Activated CD8-positive, alpha-beta T cell treated with anti-CD3 and anti-CD28 coated beads, Interleukin-2, amount 10 ng/mL, durations not matched to agents 7 days and 5 days (primary cell): ENCODE results near the gene HOXA6. TPM values are rescaled to one million over a fixed set of nuclear protein-coding genes. Genes with fewer than 3 reads are reported as not detected.

Experiments used
- ATAC-seq: fragments of 150-1000 bp; cut with Tn5 transposase; one replicate; pipeline ENCODE4 v1.10.0; 2021; ENCODE audit warnings: moderate library complexity
- CTCF ChIA-PET: fragments of 350-600 bp; sonication (Branson Sonifier 250); formaldehyde crosslinking; loops from one replicate; lab custom pipeline; 2021; ENCODE audit warnings: antibody characterized with exemption; lab: Charles Lee
- POLR2A ChIA-PET: fragments of 350-600 bp; sonication (Branson Sonifier 250); formaldehyde crosslinking; loops from one replicate; lab custom pipeline; 2021; ENCODE audit warnings: antibody characterized with exemption; lab: Charles Lee
- DNase-seq: peaks from one replicate; pipeline ENCODE4 v3.0.0-alpha.2; 2020
- H3K27ac Mint-ChIP-seq: one replicate; pipeline ENCODE4 v1.8.0; 2021; ENCODE audit warnings: mild to moderate bottlenecking, mixed read lengths
- H3K27me3 Mint-ChIP-seq: one replicate; pipeline ENCODE4 v1.8.0; 2021; ENCODE audit warnings: low read depth, mixed read lengths
- H3K36me3 Mint-ChIP-seq: one replicate; pipeline ENCODE4 v1.8.0; 2021; ENCODE audit warnings: low read depth, mixed read lengths
- H3K4me1 Mint-ChIP-seq: one replicate; pipeline ENCODE4 v1.8.0; 2021; ENCODE audit warnings: low read depth, mixed read lengths
- H3K4me3 Mint-ChIP-seq: one replicate; pipeline ENCODE4 v1.8.0; 2021; ENCODE audit warnings: mild to moderate bottlenecking, mixed read lengths
- H3K9me3 Mint-ChIP-seq: one replicate; pipeline ENCODE4 v1.8.0; 2022; ENCODE audit warnings: mixed read lengths; ENCODE audit not compliant: insufficient read depth
- total RNA-seq, 2 experiments: library from RNA; stranded (reverse); gene quantifications; one replicate each; pipeline ENCODE4 v1.2.3, GENCODE V29; 2021

HOXA6 gene
- total RNA-seq, 2 experiments from 2014 or later = not detected

- ChIA-PET CTCF (interaction anchor here (0.9 to 2.4 kb wide), 4 partner anchors 16 to 495 kb away, joined by 3 to 13 read pairs (median 4); no protein-coding TSS in a partner anchor), POLR2A (no interaction called here)
- ATAC-seq (no peak), DNase-seq (no peak)
- peaks cover 14% of the 10 kb centered on the region for H3K4me1 Mint-ChIP-seq
- H3K27ac Mint-ChIP-seq = no peak overlapping the region
- H3K9me3 Mint-ChIP-seq = no peaks in the 10 kb centered on the region
- H3K27me3 Mint-ChIP-seq = peaks cover 56% of the 10 kb centered on the region
- no peak overlapping the region for H3K4me3 Mint-ChIP-seq
- H3K36me3 Mint-ChIP-seq = peaks cover 7% of the 10 kb centered on the region
Measured at GRCh38 chr7:27176524-27176845, 28.9 kb upstream of the HOXA6 start.

GRCh38 chr7:27175626-27176523 lies 28.3 kb upstream of the HOXA6 start:
- Mint-ChIP-seq H3K9me3 (no peaks in the 10 kb centered on the region), H3K27me3 (peaks cover 56% of the 10 kb centered on the region), H3K27ac (no peak overlapping the region), H3K4me3 (no peak overlapping the region), H3K4me1 (peaks cover 15% of the 10 kb centered on the region), H3K36me3 (peaks cover 7% of the 10 kb centered on the region)
- no peak for DNase-seq
- POLR2A ChIA-PET = no interaction called here
- CTCF ChIA-PET = interaction anchor here (0.9 to 2.4 kb wide), 4 partner anchors 15 to 494 kb away, joined by 3 to 13 read pairs (median 4); no protein-coding TSS in a partner anchor
- ATAC-seq = no peak

GRCh38 chr7:27174874-27175625 lies 27.5 kb upstream of the HOXA6 start:
- Mint-ChIP-seq H3K4me3 (peak overlapping the region; percentile 28), H3K4me1 (peaks cover 13% of the 10 kb centered on the region), H3K36me3 (peaks cover 7% of the 10 kb centered on the region), H3K27me3 (peaks cover 59% of the 10 kb centered on the region), H3K9me3 (no peaks in the 10 kb centered on the region), H3K27ac (no peak overlapping the region)
- ATAC-seq (no peak), DNase-seq (no peak)
- ChIA-PET CTCF (interaction anchor here (1.0 to 2.4 kb wide), 3 partner anchors 14 to 21 kb away, joined by 4 to 13 read pairs (median 5); no protein-coding TSS in a partner anchor), POLR2A (no interaction called here)

GRCh38 chr7:27173956-27174873 lies 26.6 kb upstream of the HOXA6 start, which contains the start of gene HOXA10:
Gene HOXA10 (minus strand): TSS chr7:27174320. CDS start chr7:27174306, 14 bp downstream.
- Mint-ChIP-seq H3K9me3 (no peaks in the 10 kb centered on the region), H3K4me3 (peak within 1 kb of the TSS; percentile 31), H3K4me1 (peaks cover 10% of the 10 kb centered on the region), H3K36me3 (peaks cover 5% of the 10 kb centered on the region), H3K27me3 (peaks cover 60% of the 10 kb centered on the region), H3K27ac (no peak within 1 kb of the TSS)
- POLR2A ChIA-PET = no interaction called here
- no peak for DNase-seq
- CTCF ChIA-PET = interaction anchor here (1.0 kb wide), 1 partner anchor 22 kb away, joined by 4 read pairs; no protein-coding TSS in a partner anchor
- no peak for ATAC-seq

- peaks cover 5% of the 10 kb centered on the region for H3K36me3 Mint-ChIP-seq
- CTCF ChIA-PET = interaction anchor here (1.1 to 1.3 kb wide), 2 partner anchors 11 to 23 kb away, joined by 3 to 6 read pairs; no protein-coding TSS in a partner anchor
Measured at GRCh38 chr7:27173511-27173955, 26.0 kb upstream of the HOXA6 start.

GRCh38 chr7:27172823-27173510 lies 25.4 kb upstream of the HOXA6 start:
- POLR2A ChIA-PET = interaction anchor here (0.6 kb wide), 1 partner anchor 11 kb away, joined by 4 read pairs; no protein-coding TSS in a partner anchor
- no peak for DNase-seq
- peaks cover 15% of the 10 kb centered on the region for H3K4me1 Mint-ChIP-seq

More at GRCh38 chr7:27173511-27173955, 26.0 kb upstream of the HOXA6 start:
- no peak for DNase-seq
- Mint-ChIP-seq H3K4me1 (peaks cover 14% of the 10 kb centered on the region), H3K27ac (no peak overlapping the region), H3K4me3 (no peak overlapping the region), H3K27me3 (peaks cover 61% of the 10 kb centered on the region), H3K9me3 (no peaks in the 10 kb centered on the region)
- ATAC-seq = peak; percentile 23
- POLR2A ChIA-PET = interaction anchor here (0.6 kb wide), 1 partner anchor 12 kb away, joined by 4 read pairs; no protein-coding TSS in a partner anchor

GRCh38 chr7:27172315-27172774 lies 24.8 kb upstream of the HOXA6 start:
- H3K27me3 Mint-ChIP-seq = peaks cover 62% of the 10 kb centered on the region
- H3K4me3 Mint-ChIP-seq = peak overlapping the region; percentile 45
- DNase-seq (no peak), ATAC-seq (no peak)
- H3K27ac Mint-ChIP-seq = peak overlapping the region; percentile 69
- no peaks in the 10 kb centered on the region for H3K9me3 Mint-ChIP-seq
- ChIA-PET POLR2A (no interaction called here), CTCF (interaction anchor here (1.1 to 1.3 kb wide), 3 partner anchors 9 to 24 kb away, joined by 3 to 6 read pairs (median 5); no protein-coding TSS in a partner anchor)
- peaks cover 15% of the 10 kb centered on the region for H3K4me1 Mint-ChIP-seq
- peaks cover 5% of the 10 kb centered on the region for H3K36me3 Mint-ChIP-seq

More at GRCh38 chr7:27172823-27173510, 25.4 kb upstream of the HOXA6 start:
- CTCF ChIA-PET = interaction anchor here (1.1 to 1.3 kb wide), 2 partner anchors 10 to 23 kb away, joined by 3 to 6 read pairs; no protein-coding TSS in a partner anchor
- Mint-ChIP-seq H3K27me3 (peaks cover 61% of the 10 kb centered on the region), H3K9me3 (no peaks in the 10 kb centered on the region), H3K36me3 (peaks cover 5% of the 10 kb centered on the region), H3K27ac (no peak overlapping the region), H3K4me3 (peak overlapping the region; percentile 45)
- ATAC-seq = no peak

GRCh38 chr7:27171637-27172314 lies 24.2 kb upstream of the HOXA6 start:
- H3K9me3 Mint-ChIP-seq = no peaks in the 10 kb centered on the region
- H3K27me3 Mint-ChIP-seq = peaks cover 67% of the 10 kb centered on the region
- H3K27ac Mint-ChIP-seq = peak overlapping the region; percentile 69
- ChIA-PET POLR2A (no interaction called here), CTCF (interaction anchor here (1.3 kb wide), 1 partner anchor 24 kb away, joined by 5 read pairs; no protein-coding TSS in a partner anchor)
- H3K36me3 Mint-ChIP-seq = peaks cover 8% of the 10 kb centered on the region
- DNase-seq = no peak
- no peak for ATAC-seq
- H3K4me1 Mint-ChIP-seq = peaks cover 15% of the 10 kb centered on the region
- H3K4me3 Mint-ChIP-seq = peak overlapping the region; percentile 45

GRCh38 chr7:27171325-27171636 lies 23.7 kb upstream of the HOXA6 start:
- H3K4me1 Mint-ChIP-seq = peaks cover 15% of the 10 kb centered on the region
- ATAC-seq (no peak), DNase-seq (no peak)
- H3K9me3 Mint-ChIP-seq = no peaks in the 10 kb centered on the region
- H3K27me3 Mint-ChIP-seq = peaks cover 70% of the 10 kb centered on the region
- POLR2A ChIA-PET = no interaction called here
- peaks cover 8% of the 10 kb centered on the region for H3K36me3 Mint-ChIP-seq
- CTCF ChIA-PET = interaction anchor here (1.3 kb wide), 1 partner anchor 25 kb away, joined by 5 read pairs; no protein-coding TSS in a partner anchor
- no peak overlapping the region for H3K4me3 Mint-ChIP-seq
- peak overlapping the region; percentile 39 for H3K27ac Mint-ChIP-seq
